HepG2 (cell line): Measurements from ENCODE around the gene P3H3. TPM values are rescaled to one million over a fixed set of nuclear protein-coding genes. Genes with fewer than 3 reads are reported as not detected.

Experiments used
- CEBPG ChIP-seq: IDR thresholded peaks from 2 replicates; pipeline ENCODE4 v1.6.1; 2016
- GZF1 ChIP-seq: sonication (generic); formaldehyde crosslinking; IDR thresholded peaks from 2 replicates; pipeline ENCODE4 v1.5.1; 2020; ENCODE audit warnings: mild to moderate bottlenecking, missing genetic modification reagents
- KDM2A ChIP-seq: sonication (generic); formaldehyde crosslinking; IDR thresholded peaks from 2 replicates; pipeline ENCODE4 v1.4.0; 2020; ENCODE audit warnings: low read depth, missing genetic modification reagents, borderline replicate concordance
- LCORL ChIP-seq, 2 experiments: fragments of 450-650 bp in 1 of 2; sonication (generic) in 1 of 2; formaldehyde crosslinking in 1 of 2; IDR thresholded peaks; 2 replicates each; pipeline versions ENCODE4 v1.5.0 to v1.6.1; 2017 to 2020; ENCODE audit warnings: antibody characterized with exemption in 1 of 2, missing genetic modification reagents in 1 of 2
- MEF2D ChIP-seq: sonication (generic); formaldehyde crosslinking; IDR thresholded peaks from 2 replicates; pipeline ENCODE4 v1.5.1; 2020; ENCODE audit warnings: mild to moderate bottlenecking, missing genetic modification reagents
- MTA1 ChIP-seq: sonication (generic); formaldehyde crosslinking; IDR thresholded peaks from 2 replicates; pipeline ENCODE4 v1.4.0; 2020; ENCODE audit warnings: missing genetic modification reagents, mild to moderate bottlenecking, borderline replicate concordance
- NFRKB ChIP-seq: fragments of 450-650 bp; IDR thresholded peaks from 2 replicates; pipeline ENCODE4 v1.6.1; 2017
- RARA ChIP-seq: IDR thresholded peaks from 2 replicates; pipeline ENCODE4 v1.6.1; 2016; ENCODE audit warnings: missing genetic modification reagents, missing compliant biosample characterization
- SKI ChIP-seq: fragments of 450-650 bp; IDR thresholded peaks from one replicate; pipeline ENCODE4 v1.6.1; 2018; ENCODE audit warnings: mild to moderate bottlenecking; ENCODE audit not compliant: partially characterized antibody
- SP1 ChIP-seq, 2 experiments: fragments of 450-650 bp in 1 of 2; sonication (generic) in 1 of 2; formaldehyde crosslinking in 1 of 2; IDR thresholded peaks; 2 replicates each; pipeline versions ENCODE4 v1.4.0 to v1.6.1; 2016 to 2020; ENCODE audit warnings: missing genetic modification reagents in 1 of 2
- TCF7L2 ChIP-seq: IDR thresholded peaks from 2 replicates; pipeline ENCODE4 v1.6.1; 2011; ENCODE audit warnings: mild to moderate bottlenecking, low read depth, low read length, moderate library complexity
- TSC22D2 ChIP-seq: sonication (generic); formaldehyde crosslinking; IDR thresholded peaks from 2 replicates; pipeline ENCODE4 v1.5.1; 2020; ENCODE audit warnings: missing genetic modification reagents, mild to moderate bottlenecking, borderline replicate concordance
- WIZ ChIP-seq: sonication (generic); formaldehyde crosslinking; IDR thresholded peaks from 2 replicates; pipeline ENCODE4 v1.5.1; 2020; ENCODE audit warnings: mild to moderate bottlenecking, missing genetic modification reagents
- ZFP41 ChIP-seq: sonication (generic); formaldehyde crosslinking; IDR thresholded peaks from 2 replicates; pipeline ENCODE4 v1.4.0; 2020; ENCODE audit warnings: mild to moderate bottlenecking, missing genetic modification reagents, borderline replicate concordance
- ZIK1 ChIP-seq: sonication (generic); formaldehyde crosslinking; IDR thresholded peaks from 2 replicates; pipeline ENCODE4 v1.5.0; 2020; ENCODE audit warnings: mild to moderate bottlenecking, low read depth, missing genetic modification reagents, borderline replicate concordance
- ZNF44 ChIP-seq: sonication (generic); formaldehyde crosslinking; IDR thresholded peaks from 2 replicates; pipeline ENCODE4 v1.5.1; 2020; ENCODE audit warnings: mild to moderate bottlenecking, missing genetic modification reagents
- ZNF530 ChIP-seq: sonication (generic); formaldehyde crosslinking; IDR thresholded peaks from 2 replicates; pipeline ENCODE4 v1.5.0; 2020; ENCODE audit warnings: low read depth, mild to moderate bottlenecking, missing genetic modification reagents
- ZNF556 ChIP-seq: sonication (generic); formaldehyde crosslinking; IDR thresholded peaks from 2 replicates; pipeline ENCODE4 v1.4.0; 2020; ENCODE audit warnings: mild to moderate bottlenecking, missing genetic modification reagents, borderline replicate concordance
- ZNF563 ChIP-seq: sonication (generic); formaldehyde crosslinking; IDR thresholded peaks from 2 replicates; pipeline ENCODE4 v1.8.0; 2022; ENCODE audit warnings: mild to moderate bottlenecking, moderate library complexity, missing genetic modification reagents
- ZNF598 ChIP-seq: sonication (generic); formaldehyde crosslinking; IDR thresholded peaks from 2 replicates; pipeline ENCODE4 v1.5.1; 2020; ENCODE audit warnings: mild to moderate bottlenecking, missing genetic modification reagents, borderline replicate concordance
- ZNF674 ChIP-seq: sonication (generic); formaldehyde crosslinking; IDR thresholded peaks from 2 replicates; pipeline ENCODE4 v1.5.0; 2020; ENCODE audit warnings: low read depth, mild to moderate bottlenecking, missing genetic modification reagents
- ZNF737 ChIP-seq: sonication (generic); formaldehyde crosslinking; IDR thresholded peaks from 2 replicates; pipeline ENCODE4 v1.5.0; 2020; ENCODE audit warnings: missing genetic modification reagents, mild to moderate bottlenecking, borderline replicate concordance
- ZNF841 ChIP-seq: sonication (generic); formaldehyde crosslinking; IDR thresholded peaks from 2 replicates; pipeline ENCODE4 v1.8.1; 2023; ENCODE audit warnings: missing genetic modification reagents, borderline replicate concordance
- polyA plus RNA-seq, 8 experiments: library from polyadenylated mRNA; depleted of rRNA in 3 of 8; stranded (reverse) in 7 of 8; unstranded in 1 of 8; fragments of >200 nt; fragmentation: Illumina TruSeq in 4 of 8; extraction: Trizol in 4 of 8; gene quantifications; 2 replicates each; pipeline versions ENCODE4 v1.2.1 to v1.2.3, GENCODE V29; 2011 to 2016; ENCODE audit warnings: low read depth in 4 of 8, missing spikeins in 1 of 8, mixed read lengths in 1 of 8; ENCODE audit not compliant: insufficient read depth in 1 of 8
- total RNA-seq, 5 experiments: library from RNA; depleted of rRNA; stranded (reverse); fragments of >200 nt; fragmentation: Illumina TruSeq; extraction: Trizol; gene quantifications; 2 replicates each; pipeline ENCODE4 v1.2.3, GENCODE V29; 2016; ENCODE audit warnings: low read depth in 1 of 5
- TF ChIP-seq, protein P1 (sequence below): sonication (generic); formaldehyde crosslinking; IDR thresholded peaks from 2 replicates; pipeline ENCODE4 v1.5.1; 2020; ENCODE audit warnings: missing genetic modification reagents, mild to moderate bottlenecking, borderline replicate concordance
- TF ChIP-seq, protein P2 (sequence below): sonication (generic); formaldehyde crosslinking; conservative IDR thresholded peaks from 2 replicates; pipeline ENCODE4 v1.8.1; 2023; ENCODE audit warnings: missing genetic modification reagents
- TF ChIP-seq, protein P3 (sequence below): sonication (generic); formaldehyde crosslinking; conservative IDR thresholded peaks from 2 replicates; pipeline ENCODE4 v1.4.0; 2020; ENCODE audit warnings: missing genetic modification reagents
- TF ChIP-seq, protein P4 (sequence below): IDR thresholded peaks from 2 replicates; pipeline ENCODE4 v1.6.1; 2016

The P3H3 gene
- total and polyA plus RNA-seq, 2 of the 13 experiments (the other 11 are each of a cell fraction or from before 2014, with no cell fraction given), result 20.1 to 20.5 TPM

DNA sequence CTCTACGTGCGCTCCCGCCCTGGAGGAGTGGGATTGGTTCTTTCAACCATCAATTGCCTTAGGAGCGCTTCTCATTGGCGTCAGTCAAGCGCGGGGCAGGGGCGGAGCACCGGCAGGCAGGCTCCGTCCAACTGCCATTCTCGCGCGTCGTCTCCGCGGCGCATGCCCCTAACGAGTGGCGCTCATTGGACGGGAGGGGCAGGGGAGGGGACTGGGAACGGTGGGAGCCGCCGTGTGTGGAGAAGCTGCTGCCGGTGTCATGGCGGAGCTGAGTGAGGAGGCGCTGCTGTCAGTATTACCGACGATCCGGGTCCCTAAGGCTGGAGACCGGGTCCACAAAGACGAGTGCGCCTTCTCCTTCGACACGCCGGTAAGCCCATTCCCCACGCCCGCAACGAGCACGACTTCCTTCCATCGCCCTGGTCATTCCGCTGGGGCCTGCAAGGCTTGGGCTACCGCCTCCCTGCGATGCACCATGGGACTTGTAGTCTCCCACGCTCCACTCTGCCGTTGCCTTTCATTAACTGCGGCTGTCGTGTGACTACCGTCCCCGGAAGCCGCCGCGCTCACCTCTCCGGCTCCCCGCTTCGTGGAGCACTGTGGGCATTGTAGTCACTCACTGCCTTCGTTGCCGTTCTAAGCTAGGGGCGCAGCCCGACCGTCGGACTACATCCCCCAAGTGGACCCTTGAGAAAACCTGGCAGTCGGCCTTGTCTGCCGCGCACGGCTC is 23.9 kb downstream of the P3H3 start, which contains the start of gene USP5 (continued):
- TF ChIP-seq NFRKB (no peak), LCORL (IDR thresholded peaks at IDR 0.05) (no peak), LCORL (CRISPR knock-in tag; IDR thresholded peaks at IDR 0.05) (no peak), WIZ (CRISPR knock-in tag) (peak; percentile 61; the same call in 1 of the 2 replicates), SP1 (IDR thresholded peaks at IDR 0.05) (no peak), SP1 (CRISPR knock-in tag; IDR thresholded peaks at IDR 0.05) (peak; percentile 64), ZNF737 (CRISPR knock-in tag) (no peak), ZNF841 (CRISPR knock-in tag) (no peak), ZNF674 (CRISPR knock-in tag) (no peak), KDM2A (CRISPR knock-in tag) (peak; percentile 6; the same call in 1 of the 2 replicates), ZFP41 (no peak), CEBPG (no peak), MTA1 (CRISPR knock-in tag) (no peak), MEF2D (peak; percentile 74), RARA (CRISPR knock-in tag) (no peak), TSC22D2 (CRISPR knock-in tag) (no peak), TCF7L2 (no peak), ZNF556 (CRISPR knock-in tag) (no peak; the same call in 1 of the 2 replicates), ZNF598 (CRISPR knock-in tag) (0 out of 2 replicates have a peak, but pooled peaks have one; percentile 6), ZIK1 (CRISPR knock-in tag) (no peak), GZF1 (CRISPR knock-in tag) (no peak; the same call in 1 of the 2 replicates), ZNF530 (CRISPR knock-in tag) (no peak), ZNF44 (no peak), SKI (peak; percentile 20), ZNF563 (CRISPR knock-in tag) (no peak)
- TF ChIP-seq, protein P1, sequence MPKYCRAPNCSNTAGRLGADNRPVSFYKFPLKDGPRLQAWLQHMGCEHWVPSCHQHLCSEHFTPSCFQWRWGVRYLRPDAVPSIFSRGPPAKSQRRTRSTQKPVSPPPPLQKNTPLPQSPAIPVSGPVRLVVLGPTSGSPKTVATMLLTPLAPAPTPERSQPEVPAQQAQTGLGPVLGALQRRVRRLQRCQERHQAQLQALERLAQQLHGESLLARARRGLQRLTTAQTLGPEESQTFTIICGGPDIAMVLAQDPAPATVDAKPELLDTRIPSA (CRISPR knock-in tag), result no peak
- TF ChIP-seq, protein P2, sequence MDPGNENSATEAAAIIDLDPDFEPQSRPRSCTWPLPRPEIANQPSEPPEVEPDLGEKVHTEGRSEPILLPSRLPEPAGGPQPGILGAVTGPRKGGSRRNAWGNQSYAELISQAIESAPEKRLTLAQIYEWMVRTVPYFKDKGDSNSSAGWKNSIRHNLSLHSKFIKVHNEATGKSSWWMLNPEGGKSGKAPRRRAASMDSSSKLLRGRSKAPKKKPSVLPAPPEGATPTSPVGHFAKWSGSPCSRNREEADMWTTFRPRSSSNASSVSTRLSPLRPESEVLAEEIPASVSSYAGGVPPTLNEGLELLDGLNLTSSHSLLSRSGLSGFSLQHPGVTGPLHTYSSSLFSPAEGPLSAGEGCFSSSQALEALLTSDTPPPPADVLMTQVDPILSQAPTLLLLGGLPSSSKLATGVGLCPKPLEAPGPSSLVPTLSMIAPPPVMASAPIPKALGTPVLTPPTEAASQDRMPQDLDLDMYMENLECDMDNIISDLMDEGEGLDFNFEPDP (CRISPR knock-in tag), result no peak
- TF ChIP-seq, protein P3, sequence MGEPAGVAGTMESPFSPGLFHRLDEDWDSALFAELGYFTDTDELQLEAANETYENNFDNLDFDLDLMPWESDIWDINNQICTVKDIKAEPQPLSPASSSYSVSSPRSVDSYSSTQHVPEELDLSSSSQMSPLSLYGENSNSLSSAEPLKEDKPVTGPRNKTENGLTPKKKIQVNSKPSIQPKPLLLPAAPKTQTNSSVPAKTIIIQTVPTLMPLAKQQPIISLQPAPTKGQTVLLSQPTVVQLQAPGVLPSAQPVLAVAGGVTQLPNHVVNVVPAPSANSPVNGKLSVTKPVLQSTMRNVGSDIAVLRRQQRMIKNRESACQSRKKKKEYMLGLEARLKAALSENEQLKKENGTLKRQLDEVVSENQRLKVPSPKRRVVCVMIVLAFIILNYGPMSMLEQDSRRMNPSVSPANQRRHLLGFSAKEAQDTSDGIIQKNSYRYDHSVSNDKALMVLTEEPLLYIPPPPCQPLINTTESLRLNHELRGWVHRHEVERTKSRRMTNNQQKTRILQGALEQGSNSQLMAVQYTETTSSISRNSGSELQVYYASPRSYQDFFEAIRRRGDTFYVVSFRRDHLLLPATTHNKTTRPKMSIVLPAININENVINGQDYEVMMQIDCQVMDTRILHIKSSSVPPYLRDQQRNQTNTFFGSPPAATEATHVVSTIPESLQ (CRISPR knock-in tag), result no peak
- TF ChIP-seq, protein P4, sequence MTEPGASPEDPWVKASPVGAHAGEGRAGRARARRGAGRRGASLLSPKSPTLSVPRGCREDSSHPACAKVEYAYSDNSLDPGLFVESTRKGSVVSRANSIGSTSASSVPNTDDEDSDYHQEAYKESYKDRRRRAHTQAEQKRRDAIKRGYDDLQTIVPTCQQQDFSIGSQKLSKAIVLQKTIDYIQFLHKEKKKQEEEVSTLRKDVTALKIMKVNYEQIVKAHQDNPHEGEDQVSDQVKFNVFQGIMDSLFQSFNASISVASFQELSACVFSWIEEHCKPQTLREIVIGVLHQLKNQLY (CRISPR knock-in tag), result no peak
